ENCODE results near the gene ZNF35.

ZNF35 gene

DNA sequence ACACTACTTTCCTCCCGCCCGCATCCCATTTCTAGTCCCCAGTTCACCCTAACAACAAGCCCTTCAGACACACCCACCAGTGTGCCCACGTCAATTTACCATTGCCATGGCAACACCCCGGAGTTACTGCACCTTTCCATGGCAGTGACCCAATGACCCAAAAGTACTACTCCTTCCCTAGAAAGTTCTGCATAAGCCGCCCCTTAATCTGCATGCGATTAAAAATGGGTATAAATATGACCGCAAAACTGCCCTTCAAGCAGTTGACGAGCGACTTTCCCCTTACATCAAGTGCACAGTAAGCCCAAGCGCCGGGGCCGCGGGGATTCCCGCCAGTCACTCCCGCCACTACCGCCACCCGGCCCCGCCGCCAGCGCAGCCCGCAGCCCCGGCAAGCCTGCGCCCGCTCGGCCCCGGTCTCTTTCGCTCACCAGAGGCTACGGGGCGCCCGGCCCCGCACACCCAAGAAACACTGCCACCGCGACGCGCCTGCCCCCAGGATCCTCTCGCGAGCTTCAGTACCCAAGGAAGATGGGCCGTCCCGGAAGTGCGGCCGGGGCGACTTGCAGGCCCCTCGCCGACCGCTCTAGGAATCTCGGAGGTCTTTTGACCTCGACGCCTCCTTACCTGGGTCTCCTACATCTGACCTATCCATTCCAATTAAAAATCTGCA, 36.7 kb downstream of the ZNF35 start:
- Histone ChIP-seq H2AFZ (ENCODE audit: low read length) (peak overlapping the region; percentile 95), H3K79me2 (ENCODE audit: insufficient read depth, low read length) (peaks cover 10% of the 10 kb centered on the region; the same call in 1 of the 2 replicates), H3K9ac (ENCODE audit: low read depth, low read length, poor library complexity, severe bottlenecking) (peak overlapping the region; percentile 73), H3K36me3 (ENCODE audit: insufficient read depth, low read length) (no peaks in the 10 kb centered on the region), H4K20me1 (ENCODE audit: insufficient read depth, low read length, poor library complexity, severe bottlenecking) (no peaks in the 10 kb centered on the region), H3K4me1 (ENCODE audit: insufficient read depth, low read length, poor library complexity, severe bottlenecking) (peaks cover 13% of the 10 kb centered on the region), H3K4me3 (ENCODE audit: low read length, poor library complexity, severe bottlenecking) (peak overlapping the region; percentile 81), H3K9me3 (ENCODE audit: insufficient read depth, low read depth, low read length) (peaks cover 3% of the 10 kb centered on the region; the same call in 1 of the 2 replicates), H3K27me3 (ENCODE audit: insufficient read depth, low read length, poor library complexity, severe bottlenecking) (peaks cover 17% of the 10 kb centered on the region), H3F3A (ENCODE audit: low read depth) (no peaks in the 10 kb centered on the region), H3K9me2 (replicated peaks; ENCODE audit: low read depth, low read length) (no peaks in the 10 kb centered on the region), H3K4me2 (ENCODE audit: low read depth, low read length, poor library complexity, severe bottlenecking) (peak overlapping the region; percentile 76)
- TF ChIP-seq EZH2phosphoT487 (IDR thresholded peaks at IDR 0.05; ENCODE audit: borderline replicate concordance): no peak
- TF ChIP-seq CTCF (conservative IDR thresholded peaks at IDR 0.05; ENCODE audit: low read length): no peak

DNA sequence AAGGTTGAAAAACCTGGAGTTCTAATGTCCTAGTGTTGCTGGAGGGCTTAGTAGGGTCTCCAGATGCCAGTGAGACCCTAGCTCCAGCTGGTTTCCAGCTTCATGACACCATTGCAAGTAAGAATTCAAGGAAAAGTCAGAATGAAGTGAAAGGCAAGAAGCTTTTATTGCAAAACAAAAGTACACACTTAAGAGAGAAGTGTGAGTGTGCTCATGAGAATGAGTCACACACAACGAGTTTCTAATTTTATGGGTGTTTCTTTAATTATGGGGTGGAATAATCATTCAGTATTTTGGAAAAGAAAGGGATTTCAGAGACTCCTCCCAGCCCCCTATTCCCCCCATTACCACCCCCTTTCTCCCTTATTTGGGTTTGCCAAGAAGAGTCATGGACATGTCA, 39.4 kb downstream of the ZNF35 start:
- H3K4me2 ChIP-seq (ENCODE audit: low read depth, low read length, poor library complexity, severe bottlenecking): no peak overlapping the region
- no peaks in the 10 kb centered on the region for H3F3A ChIP-seq (ENCODE audit: low read depth)
- H3K4me1 ChIP-seq (ENCODE audit: insufficient read depth, low read length, poor library complexity, severe bottlenecking): peaks cover 13% of the 10 kb centered on the region
- peaks cover 3% of the 10 kb centered on the region; the same call in 1 of the 2 replicates for H3K9me3 ChIP-seq (ENCODE audit: insufficient read depth, low read depth, low read length)
- H3K4me3 ChIP-seq (ENCODE audit: low read length, poor library complexity, severe bottlenecking): no peak overlapping the region
- H3K36me3 ChIP-seq (ENCODE audit: insufficient read depth, low read length): no peaks in the 10 kb centered on the region
- H3K79me2 ChIP-seq (ENCODE audit: insufficient read depth, low read length): peaks cover 10% of the 10 kb centered on the region; the same call in 1 of the 2 replicates
- no peak overlapping the region for H3K9ac ChIP-seq (ENCODE audit: low read depth, low read length, poor library complexity, severe bottlenecking)
- no peak overlapping the region for H2AFZ ChIP-seq (ENCODE audit: low read length)
- no peak for TF ChIP-seq EZH2phosphoT487 (IDR thresholded peaks at IDR 0.05; ENCODE audit: borderline replicate concordance)
- no peak for TF ChIP-seq CTCF (conservative IDR thresholded peaks at IDR 0.05; ENCODE audit: low read length)
- H3K27me3 ChIP-seq (ENCODE audit: insufficient read depth, low read length, poor library complexity, severe bottlenecking): peaks cover 17% of the 10 kb centered on the region
- no peaks in the 10 kb centered on the region for H4K20me1 ChIP-seq (ENCODE audit: insufficient read depth, low read length, poor library complexity, severe bottlenecking)
- no peaks in the 10 kb centered on the region for H3K9me2 ChIP-seq (replicated peaks; ENCODE audit: low read depth, low read length)

Measured in Loucy (cell line).